Esophagus squamous epithelium (tissue), 4 donors: Measurements from ENCODE around the gene C3.

Source experiments
- CTCF ChIP-seq, 6 experiments: fragments of 450-650 bp in 4 of 6; fragments of 200-600 bp in 2 of 6; sonication (generic) in 2 of 6; IDR thresholded peaks; one replicate each; pipeline ENCODE4 v1.5.1; 2016 to 2019; ENCODE audit warnings: antibody characterized with exemption in 6 of 6, mild to moderate bottlenecking in 4 of 6, moderate library complexity in 4 of 6
- POLR2A ChIP-seq, 4 donors: fragments of 450-650 bp; IDR thresholded peaks; one replicate each; pipeline ENCODE4 v1.6.1; 2017; ENCODE audit warnings: antibody characterized with exemption in 4 of 4, mild to moderate bottlenecking in 4 of 4, moderate library complexity in 3 of 4

DNA sequence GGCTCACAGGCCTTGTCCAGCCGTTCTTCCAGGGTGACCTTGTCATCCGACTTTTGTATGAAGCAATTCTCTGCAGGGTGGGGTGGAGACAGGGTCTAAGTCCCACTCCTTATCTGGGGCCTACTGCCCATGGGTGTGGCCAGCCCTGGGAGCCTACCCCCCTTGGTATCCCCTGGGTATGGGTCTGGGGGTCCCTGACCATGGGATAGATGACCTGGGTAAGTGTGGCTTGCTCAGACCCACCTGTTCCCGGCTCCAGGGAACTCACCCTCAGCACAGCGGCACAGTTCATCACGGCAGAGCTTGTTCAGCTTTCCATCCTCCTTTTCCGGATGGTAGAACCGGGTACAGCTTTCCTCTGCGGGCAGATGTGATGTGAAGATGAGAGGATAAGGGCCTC, 41.3 kb downstream of the C3 start:
- no peak for TF ChIP-seq CTCF (IDR thresholded peaks at IDR 0.05)
- no peak for TF ChIP-seq POLR2A (IDR thresholded peaks at IDR 0.05)
